ENCODE data around the gene DENND1B.
A peak's percentile ranks its signal among the peaks of the same experiment; 100 is the strongest.

The DENND1B gene

DNA sequence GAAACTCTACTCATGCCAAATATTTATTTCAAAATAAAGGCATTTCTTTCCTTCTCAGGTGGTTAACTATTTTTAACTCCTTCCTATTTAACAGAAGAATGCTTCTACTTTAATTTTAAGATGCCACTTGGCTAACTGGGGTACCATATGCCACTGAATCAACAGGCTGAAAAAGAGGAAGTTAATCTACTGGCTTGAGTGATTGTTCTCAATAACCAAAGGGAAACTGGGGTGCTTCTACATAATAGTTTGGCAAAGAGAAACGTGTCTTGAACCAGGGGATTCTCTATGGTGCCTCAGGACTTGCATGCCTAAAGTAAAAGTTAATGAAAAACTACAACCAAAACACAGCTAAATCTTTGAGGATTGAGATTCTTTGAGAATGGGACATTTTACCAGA, 142.6 kb downstream of the DENND1B start:
- Histone ChIP-seq H3K27me3 (no peaks in the 10 kb centered on the region), H3K4me3 (ENCODE audit: low read depth, low read length) (no peak overlapping the region), H3K36me3 (no peaks in the 10 kb centered on the region), H3K9me3 (no peaks in the 10 kb centered on the region; the same call in 1 of the 2 replicates), H3K4me1 (peaks cover 23% of the 10 kb centered on the region)
- TF ChIP-seq, protein P1, sequence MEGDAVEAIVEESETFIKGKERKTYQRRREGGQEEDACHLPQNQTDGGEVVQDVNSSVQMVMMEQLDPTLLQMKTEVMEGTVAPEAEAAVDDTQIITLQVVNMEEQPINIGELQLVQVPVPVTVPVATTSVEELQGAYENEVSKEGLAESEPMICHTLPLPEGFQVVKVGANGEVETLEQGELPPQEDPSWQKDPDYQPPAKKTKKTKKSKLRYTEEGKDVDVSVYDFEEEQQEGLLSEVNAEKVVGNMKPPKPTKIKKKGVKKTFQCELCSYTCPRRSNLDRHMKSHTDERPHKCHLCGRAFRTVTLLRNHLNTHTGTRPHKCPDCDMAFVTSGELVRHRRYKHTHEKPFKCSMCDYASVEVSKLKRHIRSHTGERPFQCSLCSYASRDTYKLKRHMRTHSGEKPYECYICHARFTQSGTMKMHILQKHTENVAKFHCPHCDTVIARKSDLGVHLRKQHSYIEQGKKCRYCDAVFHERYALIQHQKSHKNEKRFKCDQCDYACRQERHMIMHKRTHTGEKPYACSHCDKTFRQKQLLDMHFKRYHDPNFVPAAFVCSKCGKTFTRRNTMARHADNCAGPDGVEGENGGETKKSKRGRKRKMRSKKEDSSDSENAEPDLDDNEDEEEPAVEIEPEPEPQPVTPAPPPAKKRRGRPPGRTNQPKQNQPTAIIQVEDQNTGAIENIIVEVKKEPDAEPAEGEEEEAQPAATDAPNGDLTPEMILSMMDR (IDR thresholded peaks at IDR 0.05; ENCODE audit: low read depth, low read length) = no peak
- no peak for DNase-seq

GRCh38 chr1:197632005-197632404, 143.3 kb downstream of the DENND1B start:
- no peak for DNase-seq
- Histone ChIP-seq H3K4me3 (ENCODE audit: low read depth, low read length) (no peak overlapping the region), H3K36me3 (no peaks in the 10 kb centered on the region), H3K4me1 (peaks cover 17% of the 10 kb centered on the region), H3K9me3 (no peaks in the 10 kb centered on the region; the same call in 1 of the 2 replicates), H3K27me3 (no peaks in the 10 kb centered on the region)
- TF ChIP-seq, protein P1 (IDR thresholded peaks at IDR 0.05; ENCODE audit: low read depth, low read length) = no peak

DNA sequence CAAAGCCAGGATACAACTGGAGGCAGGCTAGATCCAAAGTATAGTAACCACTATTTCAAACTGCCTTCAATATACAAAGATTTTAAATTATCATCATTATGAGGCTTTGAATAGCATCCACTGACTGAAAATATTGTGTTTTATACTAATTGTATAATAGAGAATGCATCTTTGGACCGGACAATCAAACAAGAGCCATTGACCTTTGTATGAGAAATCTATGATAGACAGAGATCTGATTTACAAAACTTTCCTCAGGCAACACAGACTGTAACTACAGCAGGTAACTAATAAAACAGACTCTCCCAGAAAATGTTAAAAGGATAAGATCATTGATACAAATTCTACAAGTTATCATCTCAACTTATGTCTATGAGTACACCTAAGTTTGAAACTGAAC, 152.9 kb downstream of the DENND1B start:
- TF ChIP-seq, protein P1 (IDR thresholded peaks at IDR 0.05; ENCODE audit: low read depth, low read length) = no peak
- no peaks in the 10 kb centered on the region for H3K9me3 ChIP-seq
- DNase-seq = no peak
- H3K4me3 ChIP-seq (ENCODE audit: low read depth, low read length) = no peak overlapping the region
- H3K27me3 ChIP-seq = no peaks in the 10 kb centered on the region
- no peaks in the 10 kb centered on the region for H3K36me3 ChIP-seq
- H3K4me1 ChIP-seq = peaks cover 27% of the 10 kb centered on the region

DNA sequence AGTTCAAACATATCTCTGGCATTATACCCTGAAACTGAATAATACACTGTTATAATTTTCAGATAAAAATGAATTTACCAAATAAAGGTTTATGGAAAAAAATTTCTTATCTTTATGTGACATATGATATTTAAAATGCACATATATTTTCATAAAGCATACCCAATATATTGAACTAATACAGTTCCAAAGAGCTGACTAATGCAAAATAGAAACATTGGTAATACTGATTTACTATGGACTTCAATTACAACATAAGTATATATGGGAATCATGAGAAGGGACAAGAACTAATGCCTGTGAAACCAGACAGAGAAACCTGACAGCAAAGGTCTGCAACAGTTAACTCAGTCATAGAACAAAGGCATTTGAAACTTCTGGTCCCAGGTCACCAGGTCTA, 153.5 kb downstream of the DENND1B start:
- H3K9me3 ChIP-seq = no peaks in the 10 kb centered on the region
- H3K4me1 ChIP-seq = peaks cover 33% of the 10 kb centered on the region
- H3K27me3 ChIP-seq = no peaks in the 10 kb centered on the region
- no peaks in the 10 kb centered on the region for H3K36me3 ChIP-seq
- TF ChIP-seq, protein P1 (IDR thresholded peaks at IDR 0.05; ENCODE audit: low read depth, low read length) = no peak
- H3K4me3 ChIP-seq (ENCODE audit: low read depth, low read length) = no peak overlapping the region
- DNase-seq = no peak

DNA sequence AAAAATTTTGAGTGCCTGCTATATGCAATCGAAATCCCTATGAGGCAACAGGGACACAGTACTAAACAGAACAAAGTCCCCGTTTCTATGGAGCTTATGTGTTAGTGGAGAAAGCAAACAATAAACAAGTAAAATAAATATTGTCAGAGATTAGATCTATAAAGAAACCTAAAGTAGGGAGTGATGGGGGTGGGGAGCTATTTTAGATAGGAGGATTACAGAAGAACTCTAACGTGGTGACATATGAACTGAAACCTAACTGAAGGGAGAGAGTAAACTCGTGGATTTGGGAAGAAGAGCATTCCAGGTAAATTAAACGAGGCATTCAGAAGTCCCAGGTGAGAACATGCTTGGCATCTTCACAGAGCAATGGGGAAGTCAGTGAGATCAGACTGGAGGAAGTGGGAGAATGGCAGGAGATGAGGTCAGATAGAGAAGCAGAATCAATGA, 154.5 kb downstream of the DENND1B start:
- TF ChIP-seq, protein P1 (IDR thresholded peaks at IDR 0.05; ENCODE audit: low read depth, low read length) = no peak
- Histone ChIP-seq H3K36me3 (no peaks in the 10 kb centered on the region), H3K4me1 (peaks cover 35% of the 10 kb centered on the region), H3K27me3 (no peaks in the 10 kb centered on the region), H3K4me3 (ENCODE audit: low read depth, low read length) (no peak overlapping the region), H3K9me3 (no peaks in the 10 kb centered on the region)
- no peak for DNase-seq

DNA sequence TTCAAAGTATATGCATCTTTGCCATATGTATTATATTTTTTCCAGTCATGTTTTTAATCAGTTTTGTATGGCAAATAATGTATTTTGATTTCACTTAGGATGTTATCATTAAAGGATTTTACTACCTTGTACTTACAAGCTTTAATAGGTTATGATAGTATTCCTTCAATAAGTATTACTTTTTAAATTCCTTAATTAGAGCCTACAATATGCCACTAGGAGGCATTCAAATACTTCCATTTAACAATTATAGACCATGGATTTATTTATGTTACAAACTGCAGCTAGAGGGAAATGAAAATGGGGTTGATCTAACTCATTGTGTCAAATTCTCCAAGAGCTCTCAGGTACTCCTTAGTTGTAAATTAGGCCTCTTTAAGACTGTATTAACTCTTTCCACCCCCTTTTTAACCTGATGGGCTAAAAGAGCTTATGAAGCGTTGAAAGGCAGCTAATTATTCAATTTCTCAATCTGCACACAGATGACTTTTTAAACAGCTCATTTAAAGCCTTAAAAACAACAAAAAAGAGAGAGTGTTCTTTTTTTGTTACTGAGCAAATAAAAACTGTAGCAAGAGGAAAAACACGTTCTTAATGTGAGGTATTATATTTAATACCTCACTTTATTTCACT, 156.2 kb downstream of the DENND1B start:
- Histone ChIP-seq H3K4me1 (peaks cover 35% of the 10 kb centered on the region), H3K9me3 (no peaks in the 10 kb centered on the region), H3K36me3 (no peaks in the 10 kb centered on the region), H3K27me3 (no peaks in the 10 kb centered on the region), H3K4me3 (ENCODE audit: low read depth, low read length) (no peak overlapping the region)
- no peak for DNase-seq
- TF ChIP-seq, protein P1 (IDR thresholded peaks at IDR 0.05; ENCODE audit: low read depth, low read length) = peak; percentile 47
